Body of pancreas (tissue), 4 donors: Measurements from ENCODE around the gene SPIN3. TPM values are rescaled to one million over a fixed set of nuclear protein-coding genes. Genes with fewer than 3 reads are reported as not detected.

Source experiments
- ATAC-seq: fragments of 150-250 bp; one replicate; pipeline ENCODE4 v1.9.1; 2016
- DNase-seq, 4 donors: peaks; one replicate each; pipeline ENCODE4 v3.0.0-alpha.2; 2019
- H3K27ac ChIP-seq, 4 donors: fragments of 200-600 bp; sonication (generic); 1 replicate in 3 of 4; 2 replicates in 1 of 4; pipeline versions ENCODE4 v1.5.1 to v1.6.1; 2016 to 2019; ENCODE audit warnings: mild to moderate bottlenecking in 1 of 4, mixed read lengths in 1 of 4, moderate library complexity in 1 of 4
- H3K27me3 ChIP-seq, 2 donors: fragments of 200-600 bp; sonication (generic); one replicate each; pipeline ENCODE4 v1.6.0; 2016; ENCODE audit warnings: mild to moderate bottlenecking in 1 of 2
- H3K36me3 ChIP-seq, 2 donors: fragments of 200-600 bp; sonication (generic); replicated peaks in 1 of 2; 2 replicates each; pipeline ENCODE4 v1.5.1; 2016; ENCODE audit warnings: low read depth in 2 of 2; ENCODE audit not compliant: insufficient read depth in 1 of 2
- H3K4me1 ChIP-seq: fragments of 200-600 bp; sonication (generic); one replicate; pipeline ENCODE4 v1.6.0; 2016
- H3K4me3 ChIP-seq, 2 donors: fragments of 200-600 bp; sonication (generic); 1 replicate in 1 of 2; 2 replicates in 1 of 2; pipeline ENCODE4 v1.5.1; 2016 to 2019
- H3K9me3 ChIP-seq, 3 donors: fragments of 200-600 bp; sonication (generic); 1 replicate in 2 of 3; 2 replicates in 1 of 3; pipeline ENCODE4 v1.5.1; 2016
- POLR2A ChIP-seq, 3 donors: fragments of 450-650 bp; IDR thresholded peaks; one replicate each; pipeline ENCODE4 v1.6.1; 2016; ENCODE audit warnings: antibody characterized with exemption in 3 of 3, mild to moderate bottlenecking in 2 of 3
- WGBS, 2 donors: methylation state at CpG; one replicate each; pipeline ENCODE4 v1.1.5; 2017; 5-methylcytosine and 5-hydroxymethylcytosine counted together
- intact Hi-C: fragments of 100-400 bp; cut with DNase I; formaldehyde crosslinking; loops from one replicate; pipeline ENCODE4 v1.15.1; 2023
- total RNA-seq, 2 donors: library from RNA; depleted of rRNA; stranded (reverse); fragments of >200 nt; gene quantifications; one replicate each; pipeline ENCODE4 v1.1.0, GENCODE V29; 2016
- TF ChIP-seq, protein P1 (sequence below), 7 experiments: fragments of 450-650 bp in 4 of 7; fragments of 200-600 bp in 3 of 7; sonication (generic) in 3 of 7; IDR thresholded peaks; one replicate each; pipeline ENCODE4 v1.5.1; 2016 to 2019; ENCODE audit warnings: antibody characterized with exemption in 7 of 7

SPIN3 gene
- total RNA-seq, 2 donors from 2014 or later: 13.2 to 19.1 TPM

DNA sequence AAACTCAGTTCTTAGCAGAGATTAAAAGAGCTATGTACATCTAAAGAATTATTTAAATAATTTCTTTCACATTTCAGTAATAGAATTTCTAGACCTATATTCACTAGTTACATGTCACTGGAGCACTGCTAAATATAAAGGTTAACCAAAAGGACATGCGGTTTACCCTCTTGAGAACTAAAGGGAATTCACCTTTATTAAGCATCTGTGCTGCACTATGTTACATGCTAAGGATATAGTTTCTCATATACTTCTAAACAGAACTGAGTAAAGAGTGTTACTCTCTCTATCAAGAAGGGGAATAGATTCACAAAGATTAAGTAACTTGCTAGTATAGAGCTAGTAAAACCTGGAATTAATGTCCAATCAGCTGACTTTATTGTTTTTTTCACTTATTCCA, 7.6 kb downstream of the SPIN3 start:
- Histone ChIP-seq H3K4me3 (no peak overlapping the region), H3K36me3 (no peaks in the 10 kb centered on the region), H3K9me3 (no peaks in the 10 kb centered on the region), H3K27ac (no peak overlapping the region), H3K4me1 (peaks cover 4% of the 10 kb centered on the region), H3K27me3 (no peaks in the 10 kb centered on the region)
- intact Hi-C loops: no loop called here
- TF ChIP-seq POLR2A (IDR thresholded peaks at IDR 0.05): no peak
- TF ChIP-seq, protein P1, sequence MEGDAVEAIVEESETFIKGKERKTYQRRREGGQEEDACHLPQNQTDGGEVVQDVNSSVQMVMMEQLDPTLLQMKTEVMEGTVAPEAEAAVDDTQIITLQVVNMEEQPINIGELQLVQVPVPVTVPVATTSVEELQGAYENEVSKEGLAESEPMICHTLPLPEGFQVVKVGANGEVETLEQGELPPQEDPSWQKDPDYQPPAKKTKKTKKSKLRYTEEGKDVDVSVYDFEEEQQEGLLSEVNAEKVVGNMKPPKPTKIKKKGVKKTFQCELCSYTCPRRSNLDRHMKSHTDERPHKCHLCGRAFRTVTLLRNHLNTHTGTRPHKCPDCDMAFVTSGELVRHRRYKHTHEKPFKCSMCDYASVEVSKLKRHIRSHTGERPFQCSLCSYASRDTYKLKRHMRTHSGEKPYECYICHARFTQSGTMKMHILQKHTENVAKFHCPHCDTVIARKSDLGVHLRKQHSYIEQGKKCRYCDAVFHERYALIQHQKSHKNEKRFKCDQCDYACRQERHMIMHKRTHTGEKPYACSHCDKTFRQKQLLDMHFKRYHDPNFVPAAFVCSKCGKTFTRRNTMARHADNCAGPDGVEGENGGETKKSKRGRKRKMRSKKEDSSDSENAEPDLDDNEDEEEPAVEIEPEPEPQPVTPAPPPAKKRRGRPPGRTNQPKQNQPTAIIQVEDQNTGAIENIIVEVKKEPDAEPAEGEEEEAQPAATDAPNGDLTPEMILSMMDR (IDR thresholded peaks at IDR 0.05): no peak
- ATAC-seq (no peak), DNase-seq (no peak)
- 75 to 88% methylated on average over 1 of the region's 1 CpG for WGBS, 2 donors

DNA sequence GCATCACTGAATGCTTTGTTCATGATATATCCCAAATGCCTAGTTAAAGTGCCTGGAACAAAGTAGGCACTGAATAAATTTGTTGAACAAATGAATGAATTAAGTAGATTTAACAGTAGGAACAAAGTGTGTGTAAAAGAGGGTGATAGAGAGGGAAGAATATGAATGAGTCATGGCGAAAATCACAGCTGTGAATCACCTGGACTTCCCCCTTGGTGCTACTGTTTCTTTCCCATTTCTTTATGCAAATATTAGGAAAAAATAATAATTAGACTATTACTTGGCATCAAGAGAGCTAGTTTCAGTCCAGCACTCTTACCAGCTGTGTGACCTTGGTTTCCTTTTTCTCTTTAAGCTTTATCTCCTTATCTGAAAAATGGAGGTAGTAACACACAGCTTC, 9.2 kb downstream of the SPIN3 start:
- Histone ChIP-seq H3K9me3 (no peaks in the 10 kb centered on the region), H3K27ac (no peak overlapping the region), H3K27me3 (no peaks in the 10 kb centered on the region), H3K4me1 (no peaks in the 10 kb centered on the region), H3K4me3 (no peak overlapping the region), H3K36me3 (no peaks in the 10 kb centered on the region)
- no peak for TF ChIP-seq POLR2A (IDR thresholded peaks at IDR 0.05)
- TF ChIP-seq, protein P1 (IDR thresholded peaks at IDR 0.05): no peak
- no peak for ATAC-seq
- 52 to 83% methylated on average over 1 of the region's 1 CpG for WGBS, 2 donors
- DNase-seq: no peak
- intact Hi-C loops: no loop called here

- no peak overlapping the region for H3K27ac ChIP-seq
- peak; percentile 12 to 26 (median 23) for DNase-seq
- H3K9me3 ChIP-seq: no peaks in the 10 kb centered on the region
- H3K4me3 ChIP-seq: no peak overlapping the region
- intact Hi-C loops: no loop called here
- H3K36me3 ChIP-seq: no peaks in the 10 kb centered on the region
- TF ChIP-seq, protein P1 (IDR thresholded peaks at IDR 0.05): peak in 6 of 7 experiments; percentile 21 to 58 (median 39)
- TF ChIP-seq POLR2A (IDR thresholded peaks at IDR 0.05): no peak
- peak; percentile 48 for ATAC-seq
- no peaks in the 10 kb centered on the region for H3K4me1 ChIP-seq
- 33 to 93% methylated on average over 1 of the region's 1 CpG for WGBS, 2 donors
- no peaks in the 10 kb centered on the region for H3K27me3 ChIP-seq
Measured at GRCh38 chrX:56978172-56978571, 17.2 kb downstream of the SPIN3 start.

GRCh38 chrX:56975611-56976010, 19.7 kb downstream of the SPIN3 start:
- WGBS, 2 donors: 76% methylated on average over 2 of the region's 2 CpGs; no CpG with 5 or more reads in 1 of the 2 donors

DNA sequence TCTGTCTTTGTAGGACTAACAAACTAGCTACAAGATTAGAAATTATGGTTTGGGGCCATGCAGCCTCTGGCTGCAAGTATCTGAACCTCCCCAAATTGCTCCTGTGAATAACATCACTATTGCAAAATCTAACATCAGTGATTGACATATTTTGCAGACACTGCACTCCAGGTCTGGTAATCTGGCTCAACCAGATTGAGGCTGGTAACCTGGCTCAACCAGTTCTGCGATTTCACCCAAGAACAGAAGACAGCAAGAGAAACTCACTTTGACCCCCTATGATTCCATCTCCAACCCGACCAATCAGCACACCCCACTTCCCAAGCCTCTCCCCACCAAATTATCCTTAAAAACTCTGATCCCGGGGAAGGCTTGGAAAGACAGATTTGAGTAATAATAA, 20.9 kb downstream of the SPIN3 start:
- H3K27me3 ChIP-seq: no peaks in the 10 kb centered on the region
- no peaks in the 10 kb centered on the region for H3K4me1 ChIP-seq
- no peak overlapping the region for H3K4me3 ChIP-seq
- ATAC-seq (no peak), DNase-seq (no peak)
- no peaks in the 10 kb centered on the region for H3K36me3 ChIP-seq
- intact Hi-C loops: no loop called here
- H3K9me3 ChIP-seq: no peaks in the 10 kb centered on the region
- H3K27ac ChIP-seq: no peak overlapping the region
- WGBS, 2 donors: 58 to 83% methylated on average over 1 to 2 of the region's 3 CpGs
- no peak for TF ChIP-seq POLR2A (IDR thresholded peaks at IDR 0.05)
- TF ChIP-seq, protein P1 (IDR thresholded peaks at IDR 0.05): no peak

More at GRCh38 chrX:56975611-56976010, 19.7 kb downstream of the SPIN3 start:
- DNase-seq (no peak), ATAC-seq (no peak)
- H3K27me3 ChIP-seq: no peaks in the 10 kb centered on the region
- no peak overlapping the region for H3K27ac ChIP-seq
- H3K9me3 ChIP-seq: no peaks in the 10 kb centered on the region
- no peaks in the 10 kb centered on the region for H3K36me3 ChIP-seq
- no peaks in the 10 kb centered on the region for H3K4me1 ChIP-seq
- no peak for TF ChIP-seq POLR2A (IDR thresholded peaks at IDR 0.05)
- TF ChIP-seq, protein P1 (IDR thresholded peaks at IDR 0.05): no peak
- intact Hi-C loops: no loop called here
- H3K4me3 ChIP-seq: no peak overlapping the region
